Measurements from ENCODE around the gene PCDHA10. TPM values are rescaled to one million over a fixed set of nuclear protein-coding genes. Genes with fewer than 3 reads are reported as not detected.

Gene PCDHA10
- total and polyA plus RNA-seq, 2 of the 4 experiments (the other 2 are of a cell fraction), result under 0.01 to 0.02 TPM

GRCh38 chr5:140857177-140857986 is 1.7 kb downstream of the PCDHA10 start:
- peaks cover 29% of the 10 kb centered on the region for H3K9me3 ChIP-seq (ENCODE audit: control insufficient read depth, insufficient read depth, low read length)
- WGBS, 2 experiments (ENCODE audit: extremely low coverage in 2 of 2, insufficient read length in 1 of 2), result 58% methylated on average over 38 of the region's 94 CpGs; no CpG with 5 or more reads in 1 of the 2 experiments
- H3K4me2 ChIP-seq (ENCODE audit: low read depth, low read length), result no peak overlapping the region
- H3K9ac ChIP-seq (ENCODE audit: low read depth, low read length), result no peak overlapping the region
- no peak overlapping the region for H3K4ac ChIP-seq (ENCODE audit: low read depth, low read length)
- no peaks in the 10 kb centered on the region for H3K4me1 ChIP-seq (ENCODE audit: control insufficient read depth, insufficient read depth, low read length)
- no peak overlapping the region for H3K56ac ChIP-seq (ENCODE audit: extremely low read depth, insufficient read depth, low read length)
- H2AK9ac ChIP-seq (replicated peaks; ENCODE audit: low read depth, low read length, poor library complexity), result no peak overlapping the region
- no peak overlapping the region for H2AK5ac ChIP-seq (ENCODE audit: low read depth, low read length)
- H4K91ac ChIP-seq (ENCODE audit: insufficient read depth, low read depth, low read length), result no peak overlapping the region
- dilution Hi-C loops (cut with HindIII; ENCODE audit: low sequenced_read_pairs, unreplicated experiment), result no loop called here
- no peaks in the 10 kb centered on the region for H3K9me1 ChIP-seq (ENCODE audit: insufficient read depth, low read length)
- H2BK15ac ChIP-seq (ENCODE audit: low read depth, low read length), result no peak overlapping the region
- no peak overlapping the region for H2BK120ac ChIP-seq (ENCODE audit: low read depth, low read length)
- H4K8ac ChIP-seq (ENCODE audit: low read depth in 2 of 2, low read length in 2 of 2), result no peak overlapping the region
- CTCF ChIA-PET, result no interaction called here
- no peak overlapping the region for H3K4me3 ChIP-seq (ENCODE audit: insufficient read depth, low read depth, low read length)
- no peak for TF ChIP-seq MXI1 (IDR thresholded peaks at IDR 0.05; ENCODE audit: borderline replicate concordance, low read depth, low read length)
- TF ChIP-seq CEBPB (IDR thresholded peaks at IDR 0.05; ENCODE audit: low read depth, low read length), result no peak
- TF ChIP-seq FOS (IDR thresholded peaks at IDR 0.05; ENCODE audit: low read depth, low read length), result no peak
- no peak for TF ChIP-seq CHD1 (IDR thresholded peaks at IDR 0.05; ENCODE audit: low read depth, low read length)
- TF ChIP-seq USF2 (IDR thresholded peaks at IDR 0.05; ENCODE audit: low read depth, low read length), result no peak
- no peak for TF ChIP-seq RCOR1 (IDR thresholded peaks at IDR 0.05; ENCODE audit: insufficient replicate concordance, low read length)
- no peak for TF ChIP-seq RAD21 (IDR thresholded peaks at IDR 0.05; ENCODE audit: low read length)
- TF ChIP-seq NFE2L2 (IDR thresholded peaks at IDR 0.05; ENCODE audit: low read depth, low read length), result no peak
- no peak for TF ChIP-seq POLR2A (IDR thresholded peaks at IDR 0.05; ENCODE audit: low read depth, low read length)
- TF ChIP-seq ELK1 (IDR thresholded peaks at IDR 0.05; ENCODE audit: borderline replicate concordance, low read depth, low read length), result no peak
- no peak for TF ChIP-seq BHLHE40 (IDR thresholded peaks at IDR 0.05; ENCODE audit: low read depth, low read length)
- no peak for TF ChIP-seq SMC3 (IDR thresholded peaks at IDR 0.05; ENCODE audit: low read depth, low read length)
- no peak for TF ChIP-seq MAZ (IDR thresholded peaks at IDR 0.05; ENCODE audit: borderline replicate concordance, low read depth, low read length)
- no peak for TF ChIP-seq MAFK (IDR thresholded peaks at IDR 0.05; ENCODE audit: low read depth, low read length)
- no peak for ATAC-seq (ENCODE audit: low read depth)
- in situ Hi-C loops (cut with MboI; ENCODE audit: low sequenced_read_pairs), result no loop called here
- no peak overlapping the region for H3K27ac ChIP-seq (ENCODE audit: insufficient read depth, low read length)
- no peaks in the 10 kb centered on the region for H3K36me3 ChIP-seq (ENCODE audit: control insufficient read depth, insufficient read depth, low read length)
- H4K20me1 ChIP-seq (ENCODE audit: insufficient read depth, low read length), result no peaks in the 10 kb centered on the region
- DNase-seq, result no peak
- POLR2A ChIA-PET (ENCODE audit: unreplicated experiment), result no interaction called here
- no peak overlapping the region for H4K5ac ChIP-seq (ENCODE audit: low read depth, low read length)
- H3K79me1 ChIP-seq (ENCODE audit: low read depth in 1 of 2, low read length in 2 of 2), result no peaks in the 10 kb centered on the region
- H2BK5ac ChIP-seq (ENCODE audit: low read depth, low read length, poor library complexity, severe bottlenecking), result no peak overlapping the region
- no peak overlapping the region for H2AFZ ChIP-seq (replicated peaks; ENCODE audit: low read length, poor library complexity)
- BruUV-seq (replicated peaks), result no TSS peak
- no peak overlapping the region for H2BK20ac ChIP-seq (ENCODE audit: low read depth, low read length)
- intact Hi-C loops (cut with micrococcal nuclease), result no loop called here
- H3K18ac ChIP-seq (ENCODE audit: low read depth, low read length), result no peak overlapping the region
- no peak overlapping the region for H3K14ac ChIP-seq (replicated peaks; ENCODE audit: low read depth, low read length)
- no peak overlapping the region for H3K23ac ChIP-seq (ENCODE audit: low read depth, low read length)
- H3K27me3 ChIP-seq (ENCODE audit: control insufficient read depth, insufficient read depth, low read length), result no peaks in the 10 kb centered on the region
